PC-3 (cell line): ENCODE results near the gene TMEM59. TPM values are rescaled to one million over a fixed set of nuclear protein-coding genes. Genes with fewer than 3 reads are reported as not detected.

Source experiments
- ATAC-seq: fragments of 200-7000 bp; cut with Tn5 transposase; 2 replicates; pipeline ENCODE4 v1.9.1; 2020; ENCODE audit warnings: mild to moderate bottlenecking, moderate library complexity
- BruUV-seq: library from RNA; stranded (reverse); fragments of 400-500 nt; replicated peaks from 2 replicates; lab custom pipeline; 2021; lab: Mats Ljungman, UMichigan
- CTCF ChIA-PET: fragments of 300-600 bp; sonication (Branson Sonifier 250); formaldehyde crosslinking; loops from one replicate; lab custom pipeline; 2022; ENCODE audit warnings: antibody characterized with exemption; lab: Charles Lee
- POLR2A ChIA-PET: fragments of 300-600 bp; sonication (Branson Sonifier 250); formaldehyde crosslinking; loops from one replicate; lab custom pipeline; 2022; ENCODE audit warnings: antibody characterized with exemption; ENCODE audit not compliant: unreplicated experiment; lab: Charles Lee
- DNase-seq: peaks from one replicate; pipeline ENCODE4 v3.0.0-alpha.2; 2015
- H2AFZ ChIP-seq: fragments of 300-600 bp; sonication (generic); 2 replicates; pipeline ENCODE4 v1.6.0; 2016; ENCODE audit warnings: antibody characterized with exemption, low read length
- H3F3A ChIP-seq: fragments of 300-600 bp; sonication (generic); one replicate; pipeline ENCODE4 v1.6.0; 2017; ENCODE audit warnings: antibody characterized with exemption, low read length, control low read depth, mild to moderate bottlenecking; ENCODE audit not compliant: unreplicated experiment
- H3K27ac ChIP-seq: fragments of 300-600 bp; sonication (generic); 2 replicates; pipeline ENCODE4 v1.5.1; 2016; ENCODE audit warnings: mild to moderate bottlenecking, low read length
- H3K27me3 ChIP-seq: fragments of 300-600 bp; sonication (generic); 2 replicates; pipeline ENCODE4 v1.6.1; 2016; ENCODE audit warnings: low read length, mixed read lengths
- H3K36me3 ChIP-seq: fragments of 300-600 bp; sonication (generic); 2 replicates; pipeline ENCODE4 v1.6.1; 2016; ENCODE audit warnings: low read depth, mixed run types, low read length, mixed read lengths
- H3K4me1 ChIP-seq: fragments of 300-600 bp; sonication (generic); 2 replicates; pipeline ENCODE4 v1.5.1; 2016; ENCODE audit warnings: low read length; ENCODE audit not compliant: insufficient read depth
- H3K4me2 ChIP-seq: fragments of 300-600 bp; sonication (generic); 2 replicates; pipeline ENCODE4 v1.6.0; 2016; ENCODE audit warnings: low read length
- H3K4me3 ChIP-seq: fragments of 300-600 bp; sonication (generic); 2 replicates; pipeline ENCODE4 v1.5.1; 2016; ENCODE audit warnings: mild to moderate bottlenecking, low read length, mixed read lengths
- H3K79me2 ChIP-seq: fragments of 300-600 bp; sonication (generic); 2 replicates; pipeline ENCODE4 v1.6.1; 2017; ENCODE audit warnings: low read length, mixed read lengths
- H3K9ac ChIP-seq: fragments of 300-600 bp; sonication (generic); 2 replicates; pipeline ENCODE4 v1.6.0; 2016; ENCODE audit warnings: mild to moderate bottlenecking, low read length
- H3K9me2 ChIP-seq: fragments of 300-600 bp; sonication (generic); replicated peaks from 2 replicates; pipeline ENCODE4 v1.6.1; 2016; ENCODE audit warnings: mixed run types, low read length, mixed read lengths
- H3K9me3 ChIP-seq: fragments of 300-600 bp; sonication (generic); 2 replicates; pipeline ENCODE4 v1.6.1; 2016; ENCODE audit warnings: low read length, mixed read lengths
- H4K20me1 ChIP-seq: fragments of 300-600 bp; sonication (generic); 2 replicates; pipeline ENCODE4 v1.6.1; 2016; ENCODE audit warnings: low read length, mixed read lengths
- EZH2 ChIP-seq: fragments of 300-600 bp; sonication (generic); IDR thresholded peaks from one replicate; pipeline ENCODE4 v1.6.1; 2017; ENCODE audit warnings: antibody characterized with exemption, mild to moderate bottlenecking, low read length; ENCODE audit not compliant: unreplicated experiment
- EZH2phosphoT487 ChIP-seq: fragments of 300-600 bp; sonication (generic); IDR thresholded peaks from 2 replicates; pipeline ENCODE4 v1.6.1; 2018; ENCODE audit warnings: mild to moderate bottlenecking, antibody characterized with exemption, low read length, borderline replicate concordance
- intact Hi-C: fragments of 100-400 bp; cut with micrococcal nuclease; formaldehyde crosslinking; loops from 2 replicates; pipeline ENCODE4 v1.9.0; 2023
- total RNA-seq: library from RNA; depleted of rRNA; stranded (reverse); fragments of >200 nt; gene quantifications from 2 replicates; pipeline ENCODE4 v1.2.3, GENCODE V29; 2014
- TF ChIP-seq, protein P1 (sequence below): fragments of 300-600 bp; sonication (generic); conservative IDR thresholded peaks from 2 replicates; pipeline ENCODE4 v1.5.1; 2017; ENCODE audit warnings: antibody characterized with exemption, low read depth, mild to moderate bottlenecking, low read length

Gene TMEM59
- total RNA-seq, 1 experiment from 2014 or later: 133 TPM

DNA sequence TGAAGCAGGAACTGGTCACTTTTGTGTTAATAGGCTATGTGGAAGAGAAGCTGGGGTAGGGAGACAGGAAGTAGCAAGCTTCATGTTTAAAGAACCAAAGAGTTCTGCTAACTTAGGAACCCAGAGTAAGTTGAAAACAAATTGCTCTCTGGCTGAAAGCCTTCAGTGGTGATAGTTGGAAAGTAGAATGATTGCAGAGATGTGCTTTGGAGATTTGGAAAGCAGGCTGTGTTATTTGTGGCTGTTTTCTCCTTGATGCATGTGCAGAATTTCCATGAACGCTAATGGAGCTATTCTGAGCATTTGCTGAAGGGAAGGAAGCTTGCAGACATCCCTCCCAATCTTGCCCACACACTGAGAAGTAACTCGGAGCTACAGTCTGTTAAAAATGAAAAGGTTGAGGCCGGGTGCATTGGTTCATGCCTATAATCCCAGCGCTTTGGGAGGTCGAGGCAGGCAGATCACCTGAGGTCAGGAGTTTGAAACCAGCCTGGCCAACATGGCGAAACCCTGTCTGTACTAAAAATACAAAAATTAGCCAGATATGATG is 46.1 kb upstream of the TMEM59 start:
- ATAC-seq (no peak), DNase-seq (no peak)
- no peaks in the 10 kb centered on the region for H3F3A ChIP-seq
- H3K4me1 ChIP-seq: peaks cover 7% of the 10 kb centered on the region
- H3K9me3 ChIP-seq: no peaks in the 10 kb centered on the region
- CTCF ChIA-PET: interaction anchor here (0.6 kb wide), 1 partner anchor 390 kb away, joined by 3 read pairs; no protein-coding TSS in a partner anchor
- intact Hi-C loops: no loop called here
- POLR2A ChIA-PET: interaction anchor here (0.5 kb wide), 1 partner anchor 175 kb away, joined by 9 read pairs; no protein-coding TSS in a partner anchor
- no peak overlapping the region for H3K4me2 ChIP-seq
- no peaks in the 10 kb centered on the region for H3K79me2 ChIP-seq
- BruUV-seq: no TSS peak
- H3K9ac ChIP-seq: no peak overlapping the region
- no peak overlapping the region for H3K27ac ChIP-seq
- no peak overlapping the region for H2AFZ ChIP-seq
- no peak overlapping the region for H3K4me3 ChIP-seq
- H4K20me1 ChIP-seq: no peaks in the 10 kb centered on the region
- TF ChIP-seq EZH2: no peak
- no peak for TF ChIP-seq EZH2phosphoT487
- TF ChIP-seq, protein P1, sequence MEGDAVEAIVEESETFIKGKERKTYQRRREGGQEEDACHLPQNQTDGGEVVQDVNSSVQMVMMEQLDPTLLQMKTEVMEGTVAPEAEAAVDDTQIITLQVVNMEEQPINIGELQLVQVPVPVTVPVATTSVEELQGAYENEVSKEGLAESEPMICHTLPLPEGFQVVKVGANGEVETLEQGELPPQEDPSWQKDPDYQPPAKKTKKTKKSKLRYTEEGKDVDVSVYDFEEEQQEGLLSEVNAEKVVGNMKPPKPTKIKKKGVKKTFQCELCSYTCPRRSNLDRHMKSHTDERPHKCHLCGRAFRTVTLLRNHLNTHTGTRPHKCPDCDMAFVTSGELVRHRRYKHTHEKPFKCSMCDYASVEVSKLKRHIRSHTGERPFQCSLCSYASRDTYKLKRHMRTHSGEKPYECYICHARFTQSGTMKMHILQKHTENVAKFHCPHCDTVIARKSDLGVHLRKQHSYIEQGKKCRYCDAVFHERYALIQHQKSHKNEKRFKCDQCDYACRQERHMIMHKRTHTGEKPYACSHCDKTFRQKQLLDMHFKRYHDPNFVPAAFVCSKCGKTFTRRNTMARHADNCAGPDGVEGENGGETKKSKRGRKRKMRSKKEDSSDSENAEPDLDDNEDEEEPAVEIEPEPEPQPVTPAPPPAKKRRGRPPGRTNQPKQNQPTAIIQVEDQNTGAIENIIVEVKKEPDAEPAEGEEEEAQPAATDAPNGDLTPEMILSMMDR: no peak
- no peaks in the 10 kb centered on the region for H3K27me3 ChIP-seq
- H3K36me3 ChIP-seq: no peaks in the 10 kb centered on the region
- H3K9me2 ChIP-seq: no peaks in the 10 kb centered on the region

DNA sequence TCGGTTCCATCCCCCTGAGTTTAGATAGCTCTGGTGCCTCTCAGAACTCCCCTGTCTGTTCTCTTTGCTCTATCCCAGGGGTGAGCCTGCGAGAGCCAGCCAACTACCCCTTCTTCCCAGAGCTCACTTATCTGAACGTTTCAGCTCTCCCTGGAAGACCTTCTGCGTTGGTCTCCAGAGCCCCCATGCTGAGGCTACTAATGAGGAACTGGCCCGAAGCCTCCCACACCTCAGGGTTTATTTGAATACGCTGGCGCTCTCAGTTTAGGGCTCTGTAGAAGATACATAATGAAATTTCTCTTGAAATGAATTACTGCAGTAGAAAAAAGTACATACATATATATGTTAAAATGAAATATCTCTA is 43.9 kb upstream of the TMEM59 start:
- POLR2A ChIA-PET: no interaction called here
- BruUV-seq: no TSS peak
- no peak for ATAC-seq

More for the DNA sequence above, 43.9 kb upstream of the TMEM59 start:
- CTCF ChIA-PET: no interaction called here
- Histone ChIP-seq H3K4me1 (peaks cover 12% of the 10 kb centered on the region), H3K9me3 (no peaks in the 10 kb centered on the region), H3K27me3 (no peaks in the 10 kb centered on the region), H2AFZ (no peak overlapping the region), H3F3A (no peaks in the 10 kb centered on the region), H3K9ac (no peak overlapping the region), H3K4me3 (no peak overlapping the region), H4K20me1 (no peaks in the 10 kb centered on the region), H3K36me3 (no peaks in the 10 kb centered on the region), H3K27ac (no peak overlapping the region), H3K4me2 (no peak overlapping the region), H3K9me2 (no peaks in the 10 kb centered on the region), H3K79me2 (no peaks in the 10 kb centered on the region)
- TF ChIP-seq EZH2phosphoT487: no peak
- TF ChIP-seq, protein P1: no peak
- TF ChIP-seq EZH2: no peak
- intact Hi-C loops: no loop called here
- DNase-seq: no peak
